Urothelium cell line (cell line): Measurements from ENCODE around the gene TCF7L2.

Experiments
- DNase-seq: peaks from one replicate; pipeline ENCODE4 v3.0.0; 2011; ENCODE audit warnings: low spot score, mixed read lengths
- FAIRE-seq: peaks from 2 replicates; lab custom pipeline; 2011; peaks lifted over from hg19 to GRCh38; lab: Jason Lieb, UNC

Gene TCF7L2

DNA sequence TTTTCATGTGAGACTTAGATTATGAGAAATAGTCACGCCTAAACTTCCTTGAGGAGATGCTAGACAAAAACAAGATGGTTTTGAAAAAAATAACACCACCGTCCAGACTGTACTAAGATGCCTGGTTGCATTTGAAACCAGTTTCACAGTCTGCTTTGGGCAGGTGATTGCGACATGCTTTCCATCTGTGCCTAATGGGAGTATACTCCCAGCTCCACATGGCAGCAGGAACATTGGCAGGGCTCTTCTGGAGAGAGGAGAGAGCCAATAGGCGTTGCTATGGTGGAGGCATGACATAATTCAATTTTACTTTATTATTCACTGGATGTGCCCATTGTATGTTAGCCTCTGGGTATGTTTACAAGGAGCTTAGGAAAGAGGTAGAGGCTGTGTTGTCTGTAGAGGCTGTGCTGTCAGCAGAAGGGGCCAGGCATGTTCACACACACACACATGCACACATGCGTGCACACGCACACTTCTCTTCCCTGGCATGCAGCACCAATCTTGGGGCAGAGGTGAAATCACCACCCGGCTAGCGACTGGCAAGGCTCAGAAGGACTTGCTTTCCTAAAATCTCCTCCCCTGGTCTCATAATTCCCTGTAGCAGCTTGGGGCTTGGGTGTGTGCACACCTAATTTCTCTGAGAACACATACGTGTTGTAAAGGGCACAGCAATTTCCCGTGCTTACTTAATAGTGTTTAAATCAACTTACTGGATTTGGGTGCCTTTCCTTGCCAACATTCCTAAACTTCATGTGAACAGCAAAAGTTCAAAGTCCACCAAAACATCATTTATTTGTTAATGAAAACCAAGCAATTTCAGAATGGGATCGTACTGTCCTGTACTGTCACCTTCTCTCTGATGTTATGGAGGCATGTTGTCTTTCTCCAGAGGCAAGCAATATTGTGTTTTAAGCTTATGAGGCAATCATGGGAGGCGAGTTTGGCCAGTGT, 162.1 kb downstream of the TCF7L2 start:
- no peak for DNase-seq
- FAIRE-seq: peak; percentile 35

DNA sequence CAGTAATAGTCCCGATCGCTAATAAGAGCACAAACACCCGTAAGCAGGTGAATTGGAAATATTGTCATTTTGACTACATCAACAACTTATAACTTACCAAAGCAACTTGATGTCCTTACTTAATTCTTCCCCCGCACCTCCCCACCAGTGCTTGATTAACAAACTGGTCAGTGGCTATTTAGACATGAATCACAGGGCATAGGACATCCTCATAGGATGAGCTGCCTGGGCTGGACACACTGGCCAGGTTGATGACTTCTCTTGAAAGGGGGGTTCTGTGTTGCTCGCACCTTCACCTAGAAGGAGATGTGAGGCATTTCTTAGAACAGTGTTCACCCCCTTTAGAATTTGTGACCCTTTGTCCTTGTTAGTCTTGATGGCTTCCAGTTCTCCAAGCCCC, 163.2 kb downstream of the TCF7L2 start:
- DNase-seq (no peak), FAIRE-seq (no peak)

DNA sequence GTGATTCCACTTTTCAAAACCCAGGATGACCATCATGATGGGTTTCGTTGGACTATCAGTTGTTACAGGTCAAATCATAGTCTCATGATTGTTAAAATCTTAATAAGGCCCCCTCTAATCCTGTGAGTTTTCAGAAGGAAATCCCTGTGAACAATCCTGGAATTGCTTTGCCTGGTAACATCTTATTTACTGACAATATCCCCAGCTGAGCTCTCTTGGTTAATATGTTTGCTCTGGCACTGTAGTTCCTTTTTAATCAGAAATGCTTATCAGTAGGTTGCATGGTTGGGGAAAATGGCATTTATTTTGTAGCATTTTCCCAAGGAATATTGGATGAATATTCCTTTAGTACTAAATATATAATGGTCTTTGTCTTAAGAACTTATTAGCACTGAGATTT, 163.9 kb downstream of the TCF7L2 start:
- DNase-seq: no peak

DNA sequence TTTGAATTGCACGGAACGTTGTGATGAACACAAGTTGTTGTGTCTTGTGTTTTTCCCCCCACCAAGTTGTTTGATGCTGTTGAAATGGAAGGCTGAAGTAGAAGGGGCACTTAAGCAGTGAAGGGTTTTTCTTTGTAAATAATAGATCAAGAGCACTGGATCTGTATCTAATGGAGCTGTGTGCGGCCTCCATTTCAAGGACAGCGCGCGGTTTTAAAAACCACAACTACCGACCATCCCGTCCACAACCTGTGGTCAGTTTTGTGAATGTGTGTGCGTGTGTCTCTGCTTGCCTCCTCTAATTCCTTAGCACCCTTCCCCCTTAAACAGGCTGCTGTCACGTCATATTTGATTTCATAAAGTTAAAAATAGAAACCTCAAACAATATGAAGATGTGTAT, 165.5 kb downstream of the TCF7L2 start:
- FAIRE-seq: no peak

More for the DNA sequence above, 163.9 kb downstream of the TCF7L2 start:
- FAIRE-seq: no peak

DNA sequence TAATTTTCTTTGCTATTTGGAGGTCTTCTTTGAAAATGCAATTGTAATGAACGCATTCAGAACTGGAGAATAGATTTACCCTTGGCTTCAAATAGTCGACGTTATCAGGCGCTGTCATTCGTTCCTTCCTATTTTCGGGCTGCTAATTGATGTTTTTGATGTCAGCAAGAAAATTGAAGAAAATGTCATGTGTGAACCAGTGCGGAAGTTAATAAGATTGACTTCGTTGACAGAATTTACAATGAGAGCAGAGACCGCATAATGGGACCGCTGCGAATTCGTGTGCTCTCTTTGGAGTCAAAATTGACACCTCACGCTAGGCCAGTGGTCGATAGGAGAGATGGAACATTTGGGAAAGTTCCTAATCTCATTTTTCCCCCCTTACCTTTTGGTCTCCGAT, 168.8 kb downstream of the TCF7L2 start:
- FAIRE-seq: no peak
- no peak for DNase-seq

More for the DNA sequence above, 165.5 kb downstream of the TCF7L2 start:
- DNase-seq: no peak

DNA sequence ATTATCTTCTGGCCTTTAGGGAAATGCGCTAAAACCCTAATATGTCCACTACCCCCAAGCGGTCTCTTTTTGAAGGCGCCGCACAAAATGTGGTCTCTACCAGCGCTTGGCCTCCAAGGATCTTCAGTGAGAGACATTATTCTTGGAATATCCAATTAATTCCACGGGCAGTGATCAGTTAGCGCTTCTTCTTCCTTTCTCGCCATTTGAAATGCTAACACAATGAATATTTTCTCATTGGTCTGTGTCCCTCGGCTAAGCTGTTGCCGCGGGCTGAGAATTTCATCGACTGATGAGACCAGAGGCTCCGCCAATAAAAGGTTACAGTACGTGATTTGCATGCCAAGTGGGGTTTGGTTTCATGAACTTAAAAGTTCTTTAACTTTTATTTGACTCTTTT, 169.8 kb downstream of the TCF7L2 start:
- no peak for DNase-seq
- FAIRE-seq: no peak

DNA sequence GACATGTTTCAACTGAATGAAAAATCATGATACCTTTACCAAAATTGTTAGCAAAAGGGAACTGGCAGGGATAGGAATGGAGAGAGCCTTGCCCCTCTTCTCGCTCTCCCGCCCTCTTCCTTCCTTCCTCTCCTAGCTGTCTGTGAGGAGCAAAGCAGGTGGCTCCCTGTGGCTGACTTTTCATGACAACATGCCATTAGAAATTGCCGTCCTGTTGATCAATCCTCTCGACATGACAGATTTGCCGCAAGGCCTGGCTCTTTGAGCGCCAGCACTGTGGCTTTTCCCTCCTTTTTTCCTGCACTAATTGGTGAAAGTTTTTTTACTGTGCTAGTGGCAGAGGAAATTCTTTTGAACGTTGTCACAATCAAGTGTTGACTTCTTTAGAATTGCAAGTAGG, 171.1 kb downstream of the TCF7L2 start:
- no peak for FAIRE-seq
- no peak for DNase-seq

DNA sequence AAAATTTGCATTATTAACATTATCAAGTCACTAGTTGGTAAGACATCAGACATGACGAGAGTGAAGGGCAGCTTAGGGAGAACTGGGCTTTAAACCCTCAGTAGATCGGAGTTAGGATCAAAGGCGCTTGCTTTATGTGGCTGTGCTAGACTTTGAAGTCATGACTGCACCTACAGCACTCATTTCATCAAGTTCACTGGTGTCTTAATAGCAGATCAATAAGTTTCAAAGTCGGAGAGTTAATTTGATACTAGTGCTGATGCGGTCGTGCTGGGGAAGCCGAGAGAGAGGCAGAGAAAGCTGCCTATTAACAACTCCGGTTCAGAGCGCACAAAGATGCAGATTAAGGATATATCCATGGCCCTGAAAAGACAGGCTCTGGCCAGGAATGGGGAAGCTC, 172.9 kb downstream of the TCF7L2 start:
- no peak for FAIRE-seq
- no peak for DNase-seq

DNA sequence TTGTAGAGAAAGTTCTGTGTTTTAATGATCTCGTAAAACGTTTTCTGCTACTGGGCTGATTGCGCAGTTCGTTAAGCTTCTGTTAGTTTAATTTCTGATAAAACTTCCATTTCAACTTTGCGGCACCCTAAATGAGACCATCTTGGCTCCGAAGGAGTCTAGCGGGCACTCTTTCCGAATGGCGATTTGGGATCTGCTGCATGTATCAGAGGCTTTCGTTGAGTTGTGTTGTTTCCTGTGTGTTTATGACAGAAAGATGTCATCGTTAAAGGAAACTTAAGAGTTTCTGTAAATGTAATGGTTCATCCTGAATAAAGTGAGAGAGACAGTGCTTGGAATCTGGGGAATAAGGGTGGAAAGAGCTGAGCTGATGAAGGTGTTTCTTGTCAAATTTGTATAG, 174.7 kb downstream of the TCF7L2 start:
- FAIRE-seq: no peak
- DNase-seq: no peak

DNA sequence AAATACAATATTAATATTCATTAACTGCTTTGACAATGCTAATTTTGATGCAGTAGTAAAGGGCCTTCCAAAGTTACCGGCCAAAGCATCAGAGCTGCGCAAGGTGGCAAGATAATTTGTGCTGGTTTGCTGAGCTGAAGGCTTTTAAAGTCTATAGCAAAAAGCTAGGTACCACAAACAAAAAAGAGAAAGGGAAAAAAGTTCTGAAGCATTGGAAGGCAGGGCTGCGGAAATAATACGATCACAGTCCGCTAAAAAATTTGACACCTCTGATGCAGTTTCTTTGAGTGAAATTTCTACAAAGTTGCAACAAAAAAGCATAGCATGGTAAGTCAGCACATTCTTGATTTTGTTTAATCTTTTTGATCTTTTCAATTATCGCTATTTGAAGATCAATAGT, 175.6 kb downstream of the TCF7L2 start:
- FAIRE-seq: no peak
- no peak for DNase-seq

DNA sequence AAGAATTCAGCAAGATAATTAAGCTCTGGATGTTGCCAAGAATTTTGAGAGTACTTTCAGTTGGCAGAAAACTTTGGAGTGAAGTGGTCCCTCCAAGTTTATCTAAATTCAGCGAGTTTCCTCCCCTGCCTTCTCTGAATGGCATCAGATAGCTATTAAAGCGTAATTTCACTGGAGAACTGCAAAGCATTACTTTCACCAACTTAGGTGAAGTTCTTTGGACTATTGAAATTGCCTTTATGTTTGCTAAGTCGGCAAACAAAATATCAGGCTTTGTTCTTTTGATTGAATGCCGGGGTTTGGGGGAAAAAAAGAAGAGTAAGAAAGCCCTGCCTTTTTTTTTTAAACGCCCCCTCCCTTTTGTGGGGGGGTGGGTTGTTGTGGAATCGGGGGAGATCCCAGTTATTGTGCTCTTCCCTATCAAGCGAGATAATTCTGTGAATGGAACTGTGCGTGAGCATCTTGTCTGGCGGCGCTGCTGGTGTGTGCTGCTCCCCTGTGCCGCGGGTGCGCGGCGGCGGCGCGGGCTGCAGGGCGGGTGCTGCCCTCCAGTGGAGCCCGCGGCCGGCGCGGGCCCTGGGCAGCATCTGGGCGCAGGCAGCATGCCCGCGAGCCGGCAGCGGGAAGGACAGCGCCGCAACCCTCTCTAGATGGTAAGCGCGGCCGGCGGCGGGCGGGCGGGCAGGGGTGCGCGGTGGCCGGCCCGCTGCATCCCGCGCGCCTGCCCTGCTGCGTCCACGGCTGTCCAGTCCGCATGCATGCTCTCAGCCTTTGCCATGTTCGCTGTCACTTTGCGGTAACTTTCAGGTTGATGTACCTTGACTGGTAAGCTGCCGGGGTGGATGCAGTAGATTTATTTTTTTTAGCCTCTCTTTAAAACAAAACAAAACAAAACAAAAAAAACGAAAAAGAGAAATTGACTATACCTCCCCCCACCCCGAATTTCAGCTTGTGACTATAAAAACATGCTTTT, 176.5 kb downstream of the TCF7L2 start:
- FAIRE-seq: no peak
- DNase-seq: peak; percentile 70

DNA sequence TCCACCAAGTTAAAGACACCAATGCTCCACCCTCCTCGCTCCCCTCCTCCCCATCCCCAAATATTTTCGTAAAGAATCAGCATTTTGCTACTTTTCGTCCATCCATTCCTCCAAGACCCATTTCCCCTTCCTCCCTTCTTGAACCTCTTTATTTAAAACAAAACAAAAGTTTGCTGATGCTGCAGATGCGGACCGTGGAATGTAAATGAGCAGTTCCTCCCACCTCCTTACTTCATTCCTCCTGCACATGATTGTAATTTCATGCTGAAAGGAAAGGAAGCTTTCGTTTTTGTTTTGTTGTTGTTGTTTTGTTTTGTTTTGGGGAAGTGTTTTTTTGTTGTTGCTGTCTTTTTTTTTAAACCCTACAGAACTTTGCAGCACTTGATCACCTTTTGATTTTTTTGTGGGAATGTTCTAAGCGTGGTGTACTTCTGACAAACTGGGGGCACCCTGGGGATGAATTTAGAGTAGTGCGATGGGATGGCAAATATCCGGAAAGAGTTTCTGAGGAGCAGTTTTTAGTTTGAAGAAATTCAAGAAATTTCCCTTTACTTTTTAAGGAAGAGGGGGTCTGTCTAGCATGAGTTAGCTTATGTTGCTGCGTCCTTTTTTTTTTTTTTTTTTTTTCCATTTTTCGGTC, 177.3 kb downstream of the TCF7L2 start:
- no peak for DNase-seq
- FAIRE-seq: no peak

DNA sequence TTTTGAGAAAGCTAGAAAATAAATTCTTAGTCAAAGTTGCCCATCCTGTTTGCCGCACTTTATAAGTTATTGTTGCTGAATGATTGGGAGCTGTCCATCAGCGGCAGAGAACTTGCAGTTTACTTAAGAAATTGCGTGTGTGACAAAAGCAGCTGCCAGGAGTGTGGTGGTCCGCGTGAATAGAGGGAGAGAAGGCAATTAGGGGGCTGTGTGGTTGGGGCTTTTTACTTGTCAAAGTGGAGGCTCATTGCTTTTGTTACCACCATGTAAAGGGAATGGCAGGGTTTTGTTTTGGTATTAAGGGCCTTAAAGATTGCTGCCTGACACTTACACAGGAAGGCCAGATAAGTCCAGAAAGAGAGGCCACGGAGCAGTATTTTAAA, 177.8 kb downstream of the TCF7L2 start:
- DNase-seq (no peak), FAIRE-seq (no peak)

DNA sequence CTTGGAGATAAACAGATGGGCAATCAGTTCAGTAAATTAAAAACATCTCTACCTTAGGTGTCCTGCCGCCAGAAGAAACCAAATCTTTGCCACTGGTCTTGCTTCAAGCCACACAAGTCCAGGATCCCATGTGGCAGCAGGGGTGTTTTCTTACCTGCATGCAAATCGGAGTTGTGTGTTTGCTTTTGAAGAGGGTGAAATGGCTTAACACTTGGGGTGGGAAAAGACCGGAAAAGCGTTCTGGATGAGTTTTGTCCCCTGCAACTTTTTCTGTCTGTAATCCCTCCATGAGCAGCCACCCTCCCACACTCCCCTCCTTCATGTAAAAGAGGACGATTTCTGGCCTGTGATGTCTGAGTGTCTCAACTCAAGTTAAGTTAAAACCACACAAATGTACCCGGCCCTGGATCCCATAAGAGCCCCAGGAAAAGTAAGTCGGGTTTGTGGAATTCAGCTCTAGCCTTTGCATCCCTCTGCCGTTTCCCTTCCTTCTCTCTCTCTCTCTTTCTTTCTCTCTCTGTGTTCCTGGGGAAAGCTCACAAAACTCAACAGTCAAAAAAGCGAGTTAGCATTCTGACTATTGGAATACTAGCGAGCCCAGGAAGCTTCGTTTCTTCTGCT, 178.5 kb downstream of the TCF7L2 start:
- DNase-seq (no peak), FAIRE-seq (no peak)

DNA sequence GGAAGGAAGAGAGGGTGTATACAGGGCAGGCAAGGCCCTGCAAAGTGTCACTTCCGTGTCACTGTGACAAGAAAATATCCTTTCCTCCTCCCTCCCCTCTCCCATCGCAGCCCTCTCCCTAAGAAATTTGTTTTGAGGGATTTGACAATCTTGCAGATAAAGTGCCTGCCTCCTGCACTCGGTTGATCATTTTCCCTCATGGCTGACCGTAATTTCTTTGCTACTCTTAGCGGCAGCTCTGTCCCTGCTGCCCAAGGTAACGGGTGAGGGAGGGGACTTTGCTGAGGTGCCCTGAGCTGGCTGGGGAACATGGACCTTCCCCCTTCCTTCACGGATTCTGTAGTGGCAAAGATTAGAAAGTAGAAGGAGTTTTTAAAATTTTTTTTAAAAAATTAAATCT, 179.1 kb downstream of the TCF7L2 start:
- FAIRE-seq: no peak

DNA sequence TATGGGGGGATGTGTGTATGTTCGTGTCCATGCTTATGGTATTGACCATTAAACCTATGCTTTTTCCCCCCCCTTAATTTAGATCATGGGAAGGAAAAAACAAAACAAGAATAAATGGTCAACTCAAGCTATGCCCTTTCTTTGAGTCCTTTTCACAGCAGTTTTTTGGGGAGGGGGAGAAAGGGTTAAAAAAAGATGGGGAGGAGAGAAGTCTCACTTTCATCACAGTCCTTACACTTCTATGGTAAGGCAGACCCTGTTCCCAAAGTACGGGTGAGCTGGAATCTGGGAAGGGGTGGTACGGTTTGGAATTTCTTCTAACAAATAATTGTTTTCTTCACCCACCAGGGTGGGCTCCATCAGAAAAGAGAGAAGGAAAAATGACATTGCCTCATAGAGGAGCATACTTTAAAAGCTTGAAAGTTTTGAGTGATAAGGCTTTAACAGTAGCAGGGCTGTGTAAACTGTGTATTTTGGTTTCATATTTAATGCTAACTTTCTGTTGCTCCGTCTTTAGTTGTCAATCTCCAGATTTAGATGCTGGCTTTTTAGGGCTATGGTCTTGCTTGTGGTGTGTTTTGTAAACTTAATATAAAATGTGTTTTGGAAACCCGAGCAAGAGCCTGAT, 180.1 kb downstream of the TCF7L2 start:
- FAIRE-seq: no peak
- DNase-seq: no peak

More for the DNA sequence above, 179.1 kb downstream of the TCF7L2 start:
- no peak for DNase-seq

DNA sequence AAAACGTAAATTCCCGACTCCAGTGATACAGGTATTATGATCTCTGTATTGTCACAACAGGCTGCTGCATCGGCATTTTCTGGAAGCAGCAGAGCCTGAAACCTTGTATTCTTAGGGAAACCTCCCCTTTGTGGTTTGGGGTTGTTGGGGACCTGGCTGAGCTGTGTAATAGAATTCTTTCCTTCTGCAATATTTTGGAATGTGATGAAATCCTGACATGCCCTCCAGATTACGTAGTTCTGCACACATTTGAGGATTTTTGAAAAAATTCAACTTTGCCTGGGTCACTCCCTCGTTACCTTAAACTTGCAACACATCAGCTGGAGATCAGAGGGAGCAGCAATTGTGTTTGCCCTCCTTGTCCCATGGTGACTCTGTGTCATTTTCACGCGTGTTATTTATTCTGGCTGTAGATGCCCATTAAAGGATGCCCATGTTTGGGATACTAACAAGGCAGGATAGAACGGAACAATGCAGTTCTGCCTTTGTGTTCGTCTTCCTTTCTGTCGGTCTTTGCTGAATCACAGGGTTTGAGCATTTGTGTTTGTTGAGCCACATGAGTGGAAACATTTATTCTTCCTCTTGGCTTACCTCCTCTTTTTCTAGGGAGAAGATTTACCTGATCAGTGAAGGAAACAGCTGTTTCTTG, 181.7 kb downstream of the TCF7L2 start:
- DNase-seq (peak; percentile 27), FAIRE-seq (no peak)

DNA sequence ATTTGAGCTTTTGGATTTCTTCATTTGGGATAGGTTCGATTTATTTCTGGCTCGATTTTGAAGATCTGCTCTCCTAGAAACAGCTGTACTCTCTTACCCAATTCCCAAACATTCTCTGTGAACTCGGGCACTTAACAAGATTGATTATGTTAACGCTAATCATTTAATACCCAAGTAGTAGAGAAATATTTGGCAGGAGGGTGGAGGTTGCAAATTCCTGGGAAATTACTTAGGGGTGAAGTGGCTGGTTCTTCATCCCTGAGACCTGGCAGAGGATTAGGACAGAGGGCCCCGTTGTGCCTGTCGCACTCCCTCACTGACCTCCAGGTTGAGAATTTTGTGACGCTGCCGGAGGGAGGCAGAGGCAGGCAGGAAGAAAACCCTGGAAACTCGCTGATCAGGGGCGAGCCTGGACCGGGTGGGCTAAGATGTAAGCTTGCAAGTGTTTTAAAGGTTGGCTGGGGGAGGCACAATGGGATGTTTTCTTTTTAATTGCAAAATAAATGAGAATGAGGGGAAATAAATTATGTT, 182.6 kb downstream of the TCF7L2 start:
- FAIRE-seq (no peak), DNase-seq (peak; percentile 18)

DNA sequence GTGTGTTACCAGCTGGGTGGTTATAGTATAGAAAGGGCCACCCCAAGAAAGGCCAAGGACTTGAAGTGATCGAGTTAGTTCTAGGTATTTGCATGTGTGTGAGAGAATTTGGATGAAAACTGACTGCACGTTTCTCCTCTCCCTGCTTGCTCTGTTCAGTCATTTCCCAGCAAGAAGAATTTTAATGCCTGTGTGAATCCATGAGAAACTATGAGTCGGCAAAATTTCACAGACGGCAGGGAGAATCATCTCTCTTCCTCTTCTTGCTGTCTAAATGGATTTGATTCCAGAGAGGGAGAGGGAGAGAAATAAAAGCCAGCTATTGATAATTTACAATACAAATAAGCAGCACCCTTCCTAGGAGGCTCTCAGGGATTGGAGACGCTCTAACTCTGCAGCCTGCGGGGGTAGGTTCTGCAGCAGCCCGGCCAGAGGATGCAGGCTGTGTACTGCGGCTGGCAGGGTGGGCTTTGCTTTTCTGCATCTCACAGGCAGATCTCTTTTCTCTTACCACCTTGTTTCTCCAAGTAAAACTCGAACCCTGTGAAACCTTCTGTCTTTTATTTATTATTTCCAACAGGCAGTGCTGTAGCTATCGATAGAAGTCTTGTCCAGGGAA, 183.6 kb downstream of the TCF7L2 start:
- no peak for FAIRE-seq
- no peak for DNase-seq
